Measurements from ENCODE around the gene REEP5.
"Not testable (repeated sequence)": the region's sequence is repeated elsewhere in the genome, so short reads cannot be mapped to it uniquely, and the experiment has no call there.

The REEP5 gene

DNA sequence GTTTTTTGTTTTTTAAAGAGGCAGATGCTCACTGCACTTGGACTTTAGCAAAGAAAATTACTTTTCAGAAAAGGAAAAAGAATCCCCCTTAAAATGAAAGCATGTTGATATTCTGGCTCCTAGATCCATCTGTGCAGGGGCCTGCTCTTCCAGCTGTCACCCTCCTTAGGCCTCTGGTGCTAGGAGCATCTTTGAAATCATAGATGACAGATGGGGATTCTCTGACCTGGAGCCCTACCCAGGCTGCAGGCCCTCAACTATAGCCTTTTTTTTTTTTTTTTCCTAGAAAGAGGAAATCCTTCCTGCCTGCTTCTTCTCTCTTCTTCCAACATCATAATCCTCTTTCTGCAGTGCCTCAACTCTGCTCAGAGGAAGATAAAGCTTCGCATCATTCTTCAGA lies 38.3 kb upstream of the REEP5 start:
- no peak for TF ChIP-seq CTCF (IDR thresholded peaks at IDR 0.05; ENCODE audit: extremely low read depth, missing control alignments)
- no peak for DNase-seq (ENCODE audit: low spot score)

GRCh38 chr5:112959872-112960271 lies 37.8 kb upstream of the REEP5 start:
- DNase-seq (ENCODE audit: low spot score), result not testable (repeated sequence)

DNA sequence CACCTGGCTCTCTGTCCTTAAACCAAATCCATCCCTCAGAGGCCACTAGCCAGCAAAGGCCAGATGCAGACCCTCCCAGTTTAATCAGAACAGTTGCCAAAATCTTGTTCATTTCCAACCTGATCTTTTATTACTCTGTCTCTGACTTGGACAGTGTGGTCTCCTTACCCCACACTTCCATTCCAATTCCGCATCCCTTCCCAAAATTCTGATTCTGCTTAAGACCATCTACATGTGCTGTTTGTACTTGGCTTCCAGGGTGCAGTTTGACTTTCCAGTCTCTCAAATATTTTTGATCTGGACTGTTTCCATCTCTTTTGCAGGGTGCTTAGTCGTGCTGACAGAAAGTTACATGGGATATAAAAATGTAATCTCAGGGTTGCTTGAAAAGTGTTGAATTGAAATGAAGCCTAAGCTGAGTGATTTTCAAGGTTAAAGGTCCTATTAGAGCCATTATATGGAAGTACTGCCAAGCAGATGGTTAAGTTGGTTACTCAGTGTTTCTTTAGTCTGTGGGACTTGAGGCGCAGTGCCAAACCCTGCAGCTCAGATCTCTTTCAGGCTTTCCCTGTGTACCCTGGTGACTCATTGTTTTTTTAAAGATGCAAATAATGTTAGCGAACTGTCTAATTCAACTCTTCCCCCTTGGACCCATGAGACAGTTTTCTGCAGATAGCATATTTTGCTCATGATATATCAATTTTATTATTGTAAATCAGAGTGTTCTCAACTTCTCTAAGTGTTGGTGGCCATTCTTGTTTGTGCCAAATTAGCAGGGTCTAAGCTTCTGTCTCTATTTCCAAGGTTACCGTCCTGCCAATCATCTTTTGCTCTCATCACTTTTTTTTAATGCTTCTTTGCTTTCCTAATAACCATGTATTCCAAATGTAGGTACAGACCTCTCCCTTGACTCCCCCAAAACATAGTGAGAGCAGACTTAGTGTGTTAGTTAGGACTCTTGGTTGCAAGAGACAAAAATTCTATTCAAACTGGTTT lies 36.4 kb upstream of the REEP5 start:
- no peak for TF ChIP-seq CTCF (IDR thresholded peaks at IDR 0.05; ENCODE audit: extremely low read depth, missing control alignments)
- DNase-seq (ENCODE audit: low spot score), result peak; percentile 55

GRCh38 chr5:112957036-112957808 lies 35.2 kb upstream of the REEP5 start:
- TF ChIP-seq CTCF (IDR thresholded peaks at IDR 0.05; ENCODE audit: extremely low read depth, missing control alignments), result no peak
- DNase-seq (ENCODE audit: low spot score), result no peak

- no peak for DNase-seq (ENCODE audit: low spot score)
- no peak for TF ChIP-seq CTCF (IDR thresholded peaks at IDR 0.05; ENCODE audit: extremely low read depth, missing control alignments)
These were observed 34.6 kb upstream of the REEP5 start for GRCh38 chr5:112956606-112957005.

DNA sequence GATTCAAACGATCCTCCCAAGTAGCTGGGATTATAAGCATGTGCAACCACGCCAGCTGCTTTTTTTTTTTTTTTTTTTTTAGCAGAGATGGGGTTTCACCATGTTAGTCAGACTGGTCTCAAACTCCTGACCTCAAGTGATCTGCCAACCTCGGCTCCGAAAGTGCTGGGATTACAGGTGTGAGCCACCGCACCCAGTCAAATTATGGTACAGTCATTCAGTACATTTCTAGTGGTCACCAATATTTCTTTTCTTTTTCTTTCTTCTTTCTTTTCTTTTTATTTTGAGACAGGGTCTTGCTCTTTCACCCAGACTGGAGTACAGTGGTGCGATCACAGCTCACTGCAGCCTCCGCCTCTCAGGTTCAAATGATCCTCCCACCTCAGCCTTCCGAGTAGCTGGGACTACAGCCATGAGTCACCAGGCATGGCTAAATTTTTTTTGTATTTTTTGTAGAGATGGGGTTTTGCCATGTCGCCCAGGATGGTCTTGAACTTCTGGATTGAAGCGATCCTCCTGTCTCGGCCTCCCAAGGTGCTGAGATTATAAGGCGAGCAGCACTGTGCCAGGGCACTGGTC lies 29.2 kb upstream of the REEP5 start:
- no peak for TF ChIP-seq CTCF (IDR thresholded peaks at IDR 0.05; ENCODE audit: extremely low read depth, missing control alignments)
- no peak for DNase-seq (ENCODE audit: low spot score)

GRCh38 chr5:112948458-112948857 lies 26.4 kb upstream of the REEP5 start:
- no peak for DNase-seq (ENCODE audit: low spot score)
- no peak for TF ChIP-seq CTCF (IDR thresholded peaks at IDR 0.05; ENCODE audit: extremely low read depth, missing control alignments)
